Ectodermal cell (in vitro differentiated cells): Measurements from ENCODE around the gene TCF15.
"Not testable (repeated sequence)": the region's sequence is repeated elsewhere in the genome, so short reads cannot be mapped to it uniquely, and the experiment has no call there.

Experiments
- H3K27ac ChIP-seq: 2 replicates; pipeline ENCODE4 v1.7.0; 2013; ENCODE audit warnings: mild to moderate bottlenecking, low read depth, low read length; ENCODE audit not compliant: insufficient read depth, poor library complexity, severe bottlenecking
- H3K27me3 ChIP-seq: 2 replicates; pipeline ENCODE4 v1.7.0; 2013; ENCODE audit warnings: mild to moderate bottlenecking, low read length; ENCODE audit not compliant: insufficient read depth, control insufficient read depth, poor library complexity, severe bottlenecking
- H3K36me3 ChIP-seq: one replicate; pipeline ENCODE4 v1.7.0; 2013; ENCODE audit warnings: low read length; ENCODE audit not compliant: control insufficient read depth, insufficient read depth
- H3K4me1 ChIP-seq: one replicate; pipeline ENCODE4 v1.7.0; 2013; ENCODE audit warnings: low read length; ENCODE audit not compliant: control insufficient read depth, insufficient read depth
- H3K4me3 ChIP-seq: 2 replicates; pipeline ENCODE4 v1.7.0; 2013; ENCODE audit warnings: low read depth, low read length, control low read depth; ENCODE audit not compliant: insufficient read depth
- H3K9me3 ChIP-seq: 2 replicates; pipeline ENCODE4 v1.7.0; 2013; ENCODE audit warnings: mild to moderate bottlenecking, low read length, moderate library complexity; ENCODE audit not compliant: control insufficient read depth
- WGBS, 2 experiments: methylation state at CpG; one replicate each; pipeline ENCODE4 v1.1.7; 2013; ENCODE audit warnings: missing lambda C conversion rate in 2 of 2; 5-methylcytosine and 5-hydroxymethylcytosine counted together

The TCF15 gene

DNA sequence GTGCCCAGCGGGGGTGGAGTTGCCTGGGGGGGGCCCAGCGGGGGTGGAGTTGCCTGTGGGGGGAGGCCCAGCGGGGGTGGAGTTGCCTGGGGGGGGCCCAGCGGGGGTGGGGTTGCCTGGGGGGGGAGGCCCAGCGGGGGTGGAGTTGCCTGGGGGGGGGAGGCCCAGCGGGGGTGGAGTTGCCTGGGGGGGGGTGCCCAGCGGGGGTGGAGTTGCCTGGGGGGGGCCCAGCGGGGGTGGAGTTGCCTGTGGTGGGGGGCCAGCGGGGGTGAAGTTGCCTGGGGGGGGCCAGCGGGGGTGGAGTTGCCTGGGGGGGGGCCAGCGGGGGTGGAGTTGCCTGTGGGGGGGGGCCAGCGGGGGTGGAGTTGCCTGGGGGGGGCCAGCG, 31.9 kb upstream of the TCF15 start:
- not testable (repeated sequence) for H3K27me3 ChIP-seq, H3K36me3 ChIP-seq, H3K4me1 ChIP-seq, H3K9me3 ChIP-seq, H3K27ac ChIP-seq, H3K4me3 ChIP-seq
- WGBS, 2 experiments, result 13 to 17% methylated on average over 1 of the region's 13 CpGs

DNA sequence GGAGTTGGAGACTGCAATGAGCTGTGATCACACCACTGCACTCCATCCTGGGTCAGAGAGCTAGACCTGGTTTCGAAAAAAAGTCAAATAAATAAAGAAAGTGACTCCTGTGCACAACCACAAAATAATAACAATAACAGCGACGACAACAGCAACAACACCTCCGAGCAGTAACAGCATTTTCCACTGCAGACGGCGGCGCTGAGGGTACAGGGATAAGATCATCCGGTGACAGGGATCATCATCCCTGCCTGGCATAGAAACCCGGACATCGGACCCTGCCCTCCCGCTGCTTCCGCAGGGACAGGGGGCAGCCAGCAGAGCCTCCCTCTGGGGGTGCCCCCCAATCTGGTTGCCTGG, 31.4 kb upstream of the TCF15 start:
- no peaks in the 10 kb centered on the region for H3K36me3 ChIP-seq
- H3K4me1 ChIP-seq, result no peaks in the 10 kb centered on the region
- no peak overlapping the region for H3K27ac ChIP-seq
- H3K27me3 ChIP-seq, result no peaks in the 10 kb centered on the region
- 64 to 68% methylated on average over 12 of the region's 12 CpGs for WGBS, 2 experiments
- H3K4me3 ChIP-seq, result no peak overlapping the region
- H3K9me3 ChIP-seq, result no peaks in the 10 kb centered on the region

DNA sequence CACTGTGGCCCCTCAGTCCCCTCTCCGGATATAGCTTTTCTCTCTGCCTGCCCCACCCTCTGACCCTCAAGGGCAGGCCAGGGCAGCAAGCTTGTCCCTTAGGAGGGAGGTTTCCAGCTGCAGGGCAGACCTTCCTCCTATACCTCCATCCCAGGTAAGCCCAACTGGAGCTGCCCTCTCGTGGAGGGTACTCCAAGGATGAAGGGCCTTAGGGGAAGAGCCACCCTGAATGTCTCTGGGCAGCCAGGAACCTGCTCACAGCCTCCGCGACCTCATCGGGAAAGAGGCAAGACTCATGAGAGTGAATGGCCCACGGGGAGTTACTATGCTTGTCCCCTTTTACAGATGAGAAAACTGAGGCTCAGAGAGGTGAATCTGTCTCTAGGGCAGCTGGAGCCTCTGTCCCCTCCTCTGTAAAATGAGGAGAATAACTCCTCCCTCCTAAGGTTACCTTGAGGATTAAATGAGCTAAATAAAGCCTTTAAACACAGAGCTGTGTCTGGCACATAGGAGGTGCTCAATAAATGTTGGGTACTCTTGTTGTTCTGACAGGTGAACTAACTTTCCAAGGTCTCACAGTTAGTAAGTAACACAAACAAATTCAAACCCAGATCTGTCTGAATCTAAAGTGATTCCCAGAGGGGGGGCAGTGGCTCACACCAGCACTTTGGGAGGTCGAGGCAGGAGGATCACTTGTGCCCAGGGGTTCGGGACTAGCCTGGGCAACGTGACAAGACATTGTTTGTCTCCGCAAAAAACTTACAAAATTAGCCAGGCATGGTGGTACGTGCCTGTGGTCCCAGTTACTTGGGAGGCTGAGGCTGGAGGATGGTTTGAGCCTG, 30.8 kb upstream of the TCF15 start:
- Histone ChIP-seq H3K9me3 (no peaks in the 10 kb centered on the region), H3K36me3 (no peaks in the 10 kb centered on the region), H3K4me3 (no peak overlapping the region), H3K27me3 (no peaks in the 10 kb centered on the region), H3K4me1 (no peaks in the 10 kb centered on the region), H3K27ac (no peak overlapping the region)
- WGBS, 2 experiments, result 75 to 76% methylated on average over 11 of the region's 11 CpGs

DNA sequence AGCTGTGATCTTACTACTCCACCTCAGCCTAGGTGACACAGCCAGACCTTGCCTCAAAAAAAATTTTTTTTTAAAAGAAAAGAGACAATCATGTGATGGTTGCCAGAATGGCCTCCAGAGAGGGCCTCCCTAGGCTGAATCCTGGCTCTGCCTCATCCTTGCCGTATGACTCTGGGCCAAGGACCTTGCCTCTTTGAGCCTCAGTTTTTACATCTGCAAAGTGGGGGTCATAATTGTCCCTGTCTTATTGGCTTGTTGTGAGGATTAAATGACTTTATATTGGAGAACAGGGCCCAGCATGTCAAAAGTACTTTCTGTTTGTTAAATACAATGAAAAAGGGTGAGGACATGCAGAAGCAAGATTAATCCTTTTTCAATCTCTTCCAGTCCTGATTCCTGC, 28.5 kb upstream of the TCF15 start:
- no peak overlapping the region for H3K27ac ChIP-seq
- WGBS, 2 experiments, result 91 to 97% methylated on average over 1 of the region's 1 CpG
- peaks cover 16% of the 10 kb centered on the region for H3K4me1 ChIP-seq
- H3K9me3 ChIP-seq, result no peaks in the 10 kb centered on the region
- no peaks in the 10 kb centered on the region for H3K27me3 ChIP-seq
- H3K4me3 ChIP-seq, result no peak overlapping the region
- no peaks in the 10 kb centered on the region for H3K36me3 ChIP-seq

DNA sequence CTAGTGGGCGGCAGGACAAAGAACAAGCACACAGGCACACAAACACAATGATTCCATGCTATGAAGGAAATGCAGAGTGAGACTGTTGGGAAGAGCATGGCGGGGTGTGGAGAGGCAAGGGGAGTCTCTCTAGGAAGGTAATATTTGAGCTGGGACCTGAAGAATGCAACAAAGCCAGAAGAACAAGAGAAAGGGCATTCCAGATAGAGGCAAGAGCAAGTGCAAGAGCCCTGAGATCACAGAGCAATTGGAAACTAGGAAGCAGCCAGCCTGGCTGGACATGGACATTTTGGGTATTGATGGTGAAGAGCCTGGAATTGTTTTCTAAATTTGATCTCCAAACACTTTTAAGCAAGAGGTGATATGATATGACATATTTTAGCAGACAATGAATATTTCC, 27.4 kb upstream of the TCF15 start:
- Histone ChIP-seq H3K9me3 (no peaks in the 10 kb centered on the region), H3K27ac (no peak overlapping the region), H3K4me3 (no peak overlapping the region), H3K36me3 (no peaks in the 10 kb centered on the region), H3K27me3 (no peaks in the 10 kb centered on the region), H3K4me1 (peaks cover 16% of the 10 kb centered on the region)
- WGBS, 2 experiments, result 81 to 86% methylated on average over 2 of the region's 2 CpGs

DNA sequence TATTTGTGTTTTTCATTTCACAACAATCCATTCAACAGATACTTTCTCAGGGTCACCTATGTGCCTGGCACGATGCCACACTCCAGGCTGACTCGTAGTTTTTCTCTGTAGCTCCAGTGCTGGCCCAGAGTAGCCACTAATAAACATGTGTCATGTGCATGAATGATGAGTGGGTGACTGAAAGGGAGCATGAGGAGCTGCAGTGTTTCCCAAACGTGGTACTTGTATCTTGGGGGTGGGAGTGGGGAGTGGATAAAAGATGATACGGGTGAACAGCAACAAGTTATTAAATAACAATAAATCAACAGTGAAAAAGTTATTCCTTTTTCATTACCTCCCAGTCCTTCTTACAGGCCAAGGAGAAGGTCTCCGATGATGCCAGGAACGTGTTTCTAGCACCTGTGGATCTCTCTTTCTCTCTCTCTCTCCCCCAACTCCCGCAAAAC, 25.8 kb upstream of the TCF15 start:
- 89 to 91% methylated on average over 5 to 7 of the region's 7 CpGs for WGBS, 2 experiments
- Histone ChIP-seq H3K9me3 (no peaks in the 10 kb centered on the region), H3K4me3 (no peak overlapping the region), H3K27ac (no peak overlapping the region), H3K27me3 (no peaks in the 10 kb centered on the region), H3K36me3 (no peaks in the 10 kb centered on the region), H3K4me1 (peaks cover 16% of the 10 kb centered on the region)

DNA sequence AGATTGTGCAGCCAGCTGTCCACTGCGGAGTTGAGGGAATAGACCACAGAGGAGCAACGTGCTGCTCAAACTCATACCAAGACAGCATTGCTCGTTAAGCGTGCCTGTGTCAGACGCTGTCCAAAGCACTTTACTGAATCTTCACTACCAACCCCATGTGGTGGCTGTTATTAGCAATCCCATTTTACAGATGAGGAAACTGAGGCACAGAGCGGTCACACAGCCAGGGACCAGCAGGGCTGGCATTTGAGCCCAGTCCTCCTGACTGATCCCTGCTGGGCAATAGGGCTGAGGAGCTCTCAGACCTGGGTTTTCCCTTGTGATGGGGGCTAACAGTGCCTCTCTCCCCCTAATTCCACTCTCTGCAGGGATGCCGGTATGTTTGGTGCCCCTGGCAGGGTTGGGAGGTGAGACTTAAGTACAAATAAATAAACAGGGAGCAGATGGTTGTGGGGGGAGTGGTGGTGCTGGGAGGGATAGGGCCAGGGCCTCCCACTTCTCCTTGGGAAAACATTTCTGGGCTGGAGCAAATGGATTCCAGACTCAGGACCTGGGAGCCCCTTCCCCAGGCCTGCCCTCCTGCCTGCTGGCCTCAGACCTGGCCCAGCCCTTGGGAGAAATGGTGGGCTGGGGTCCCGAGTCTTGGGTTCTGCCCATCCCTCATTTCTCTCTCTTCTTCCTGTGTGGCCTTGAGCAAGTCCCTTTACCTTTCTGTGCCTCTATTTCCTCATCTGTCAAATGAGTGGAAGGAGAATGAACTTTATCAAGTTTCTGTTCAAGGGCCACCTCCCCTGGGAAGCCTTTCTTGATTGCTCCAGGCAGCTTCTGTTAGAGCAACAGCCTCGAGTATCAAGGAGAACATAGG, 25.2 kb upstream of the TCF15 start:
- Histone ChIP-seq H3K4me1 (peaks cover 16% of the 10 kb centered on the region), H3K36me3 (no peaks in the 10 kb centered on the region), H3K27ac (no peak overlapping the region), H3K4me3 (no peak overlapping the region), H3K9me3 (no peaks in the 10 kb centered on the region), H3K27me3 (no peaks in the 10 kb centered on the region)
- WGBS, 2 experiments, result 86% methylated on average over 9 of the region's 9 CpGs

DNA sequence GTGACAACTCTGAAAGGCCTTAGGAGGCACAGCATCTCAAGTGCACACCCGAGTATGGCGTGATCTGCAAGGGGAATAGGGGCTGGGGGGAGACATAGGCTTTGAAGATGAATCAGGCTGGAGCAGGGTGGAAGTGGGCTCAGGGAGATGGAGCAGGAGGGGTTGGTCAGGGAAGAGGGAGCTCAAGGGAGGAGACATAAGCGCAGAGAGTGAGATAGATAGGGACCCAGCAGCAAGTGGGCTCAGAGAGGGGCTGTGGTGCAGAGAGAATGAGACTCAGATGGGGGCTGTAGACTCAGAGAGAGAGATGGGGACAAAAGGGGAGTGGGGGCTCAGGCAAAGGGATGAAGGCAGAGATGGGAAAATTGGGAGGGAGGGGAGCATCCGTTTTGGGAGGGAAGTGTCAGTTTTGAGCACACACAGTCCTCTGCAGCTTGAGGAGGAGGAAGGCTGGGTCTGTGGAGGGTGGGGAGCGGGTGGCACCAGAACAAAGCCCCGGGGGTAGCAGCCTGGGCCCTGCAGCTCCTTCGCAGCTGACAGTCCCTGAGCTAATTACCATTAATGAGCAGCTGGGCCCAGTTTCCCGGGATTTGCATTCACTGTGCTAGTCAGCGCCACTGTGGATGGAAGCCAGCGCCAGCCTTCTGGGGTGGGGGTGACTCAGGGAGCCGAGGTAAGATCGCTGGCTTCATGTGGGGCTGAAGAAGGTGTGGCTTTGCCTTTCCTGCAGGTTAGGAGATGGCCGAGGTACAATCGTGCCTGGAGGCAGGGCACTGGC, 24.2 kb upstream of the TCF15 start:
- WGBS, 2 experiments, result 51 to 55% methylated on average over 14 of the region's 14 CpGs
- Histone ChIP-seq H3K9me3 (no peaks in the 10 kb centered on the region), H3K27me3 (no peaks in the 10 kb centered on the region), H3K4me1 (peaks cover 16% of the 10 kb centered on the region), H3K36me3 (no peaks in the 10 kb centered on the region), H3K4me3 (no peak overlapping the region), H3K27ac (no peak overlapping the region)

DNA sequence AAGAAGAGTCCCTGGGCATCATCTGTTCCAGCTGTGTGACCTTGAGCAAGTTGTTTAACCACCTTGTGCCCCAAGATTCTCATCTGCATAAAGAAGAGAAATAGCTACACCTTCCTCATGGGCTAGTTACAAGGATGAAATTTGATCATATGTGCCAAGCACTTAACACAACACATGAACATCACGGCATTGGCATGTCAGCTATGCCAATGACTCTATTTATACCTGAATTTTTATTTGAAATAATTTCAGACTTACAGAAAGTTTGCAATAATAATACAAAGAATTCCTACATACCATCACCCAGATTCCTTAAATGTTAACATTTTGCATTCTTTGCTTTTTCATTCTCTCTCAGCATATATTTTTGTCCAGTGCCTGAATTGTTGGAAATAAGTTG, 21.0 kb upstream of the TCF15 start:
- 94% methylated on average over 1 of the region's 1 CpG; no CpG with 5 or more reads in 1 of the 2 experiments for WGBS, 2 experiments
- no peaks in the 10 kb centered on the region for H3K27me3 ChIP-seq

DNA sequence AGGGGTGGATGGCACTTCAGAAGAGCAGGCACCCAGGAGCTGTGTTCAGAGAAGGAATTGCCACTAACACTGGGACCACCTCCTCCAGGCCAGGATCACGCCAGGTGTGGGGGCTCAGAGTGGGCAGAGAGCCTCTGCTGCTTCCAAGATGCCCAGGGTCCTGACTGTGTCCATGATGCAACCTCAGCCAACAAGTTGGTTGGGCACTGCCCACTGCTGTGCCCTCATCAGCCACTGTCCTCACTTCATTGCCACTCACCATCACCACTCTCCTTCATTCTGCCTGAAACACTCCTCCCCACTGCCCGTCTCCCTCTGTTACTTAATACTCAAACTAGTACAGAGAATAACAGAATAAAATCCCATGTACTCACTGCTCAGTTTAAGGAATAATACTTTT, 16.5 kb upstream of the TCF15 start:
- WGBS, 2 experiments, result 85 to 94% methylated on average over 2 of the region's 2 CpGs

More for the DNA sequence above, 21.0 kb upstream of the TCF15 start:
- H3K36me3 ChIP-seq, result no peaks in the 10 kb centered on the region
- H3K27ac ChIP-seq, result no peak overlapping the region
- no peak overlapping the region for H3K4me3 ChIP-seq
- H3K9me3 ChIP-seq, result no peaks in the 10 kb centered on the region
- H3K4me1 ChIP-seq, result peaks cover 16% of the 10 kb centered on the region

More for the DNA sequence above, 16.5 kb upstream of the TCF15 start:
- Histone ChIP-seq H3K36me3 (no peaks in the 10 kb centered on the region), H3K27ac (no peak overlapping the region), H3K4me1 (no peaks in the 10 kb centered on the region), H3K9me3 (no peaks in the 10 kb centered on the region), H3K4me3 (no peak overlapping the region), H3K27me3 (no peaks in the 10 kb centered on the region)
